NCI-H460 (cell line): Measurements from ENCODE around the gene TEX26. TPM values are rescaled to one million over a fixed set of nuclear protein-coding genes. Genes with fewer than 3 reads are reported as not detected.
A peak's percentile ranks its signal among the peaks of the same experiment; 100 is the strongest.

Source experiments
- DNase-seq: peaks from one replicate; pipeline ENCODE4 v3.0.0-alpha.2; 2016; ENCODE audit warnings: low read depth; ENCODE audit errors: extremely low read depth
- polyA plus RNA-seq: library from polyadenylated mRNA; depleted of rRNA; stranded (reverse); fragments of >200 nt; gene quantifications from 2 replicates; pipeline ENCODE4 v1.2.3, GENCODE V29; 2014; cell fraction: nucleus; rRNA removed
- total RNA-seq: library from RNA; depleted of rRNA; stranded (reverse); fragments of >200 nt; shearing (Covaris generic); gene quantifications from 2 replicates; pipeline ENCODE4 v1.2.3, GENCODE V29; 2014; rRNA removed

Gene TEX26
- not detected in 2 replicates for total RNA-seq
- not detected in 2 replicates for polyA plus RNA-seq

- no peak for DNase-seq
Measured at GRCh38 chr13:30932481-30933353, at the start of gene TEX26. TEX26 (plus strand) TSS chr13:30932656; CDS start chr13:30932716, 60 bp downstream.

DNA sequence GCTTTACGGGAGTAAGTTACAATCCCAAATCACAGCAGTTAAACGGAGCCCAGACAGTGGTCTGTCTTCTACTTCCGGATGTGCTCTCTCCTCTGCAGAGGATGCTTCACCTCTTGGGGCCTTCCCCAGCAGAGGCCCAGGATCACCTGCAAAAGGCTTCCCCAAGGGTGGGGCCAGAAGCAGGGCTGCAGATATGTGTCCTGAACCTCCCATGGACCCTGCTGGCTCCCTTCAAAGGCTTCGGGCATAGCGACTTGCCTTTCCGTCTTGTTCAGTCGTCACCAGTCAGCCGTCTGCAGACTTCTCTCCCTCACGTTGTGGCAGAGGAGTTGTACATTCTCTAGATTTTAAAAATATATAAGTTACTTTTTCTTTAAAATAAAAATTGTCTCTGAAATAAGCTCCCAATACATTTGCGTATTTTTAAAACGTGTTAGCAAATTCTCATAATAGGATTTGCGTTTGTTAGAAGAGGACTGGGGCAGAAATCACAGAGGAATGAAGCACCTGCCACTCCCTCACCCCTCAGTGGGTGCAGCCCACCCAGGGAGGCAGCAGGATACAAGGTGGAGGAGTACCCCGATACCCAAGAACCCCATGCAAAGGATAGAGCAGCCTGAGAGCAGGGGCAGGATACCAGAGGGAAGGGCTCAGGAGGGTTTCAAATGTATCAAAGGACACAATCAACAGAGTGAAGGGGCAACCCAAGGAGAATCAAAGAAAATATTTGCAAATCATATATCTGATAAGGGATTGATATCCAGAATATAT lies 49.3 kb upstream of the TEX26 start:
- DNase-seq: no peak

DNA sequence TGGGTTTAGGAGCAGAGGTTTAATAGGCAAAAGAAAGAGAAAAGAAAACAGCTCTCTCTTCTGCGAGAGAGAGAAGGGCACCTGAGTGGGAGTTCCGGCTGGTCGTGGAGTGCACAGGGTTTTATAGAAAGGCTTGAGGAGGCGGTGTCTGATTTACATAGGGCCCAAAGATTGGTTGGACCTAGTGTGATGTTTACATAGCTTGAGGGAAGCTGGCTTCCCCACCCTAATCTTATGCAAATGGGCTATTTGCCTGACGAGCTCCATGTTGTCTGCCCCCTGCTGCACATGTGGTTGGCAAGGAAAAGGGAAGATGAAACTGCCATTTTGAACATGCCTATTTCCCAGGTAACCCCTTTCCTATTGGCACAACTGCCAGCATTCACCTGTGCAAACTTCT lies 47.9 kb upstream of the TEX26 start:
- DNase-seq: no peak

DNA sequence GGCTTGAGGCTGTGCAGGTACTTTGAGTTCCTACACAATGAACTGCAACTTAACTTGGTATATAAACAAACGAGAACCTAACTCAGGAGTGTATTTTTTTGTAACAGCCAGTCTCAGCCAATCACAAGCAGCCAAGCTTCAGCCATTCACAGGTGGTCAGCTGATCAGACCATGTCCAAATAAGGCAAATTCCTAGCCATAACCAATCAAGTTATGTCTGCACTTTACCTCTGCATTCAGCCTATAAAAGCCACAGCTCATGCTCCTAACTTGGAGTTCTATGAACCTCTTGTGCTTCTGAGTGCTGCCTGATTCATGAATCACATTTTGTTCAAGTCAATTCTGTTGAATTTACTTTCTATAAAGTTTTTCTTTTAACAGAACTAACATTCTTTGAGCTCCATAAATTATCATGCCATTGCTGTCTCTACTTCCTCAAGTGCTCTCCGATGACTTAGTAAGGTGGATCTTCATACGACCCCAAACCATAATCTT lies 43.2 kb upstream of the TEX26 start:
- no peak for DNase-seq

- DNase-seq: peak; percentile 26
Measured at GRCh38 chr13:30892966-30893365, 39.5 kb upstream of the TEX26 start.

GRCh38 chr13:30895773-30896172 lies 36.7 kb upstream of the TEX26 start:
- DNase-seq: no peak

DNA sequence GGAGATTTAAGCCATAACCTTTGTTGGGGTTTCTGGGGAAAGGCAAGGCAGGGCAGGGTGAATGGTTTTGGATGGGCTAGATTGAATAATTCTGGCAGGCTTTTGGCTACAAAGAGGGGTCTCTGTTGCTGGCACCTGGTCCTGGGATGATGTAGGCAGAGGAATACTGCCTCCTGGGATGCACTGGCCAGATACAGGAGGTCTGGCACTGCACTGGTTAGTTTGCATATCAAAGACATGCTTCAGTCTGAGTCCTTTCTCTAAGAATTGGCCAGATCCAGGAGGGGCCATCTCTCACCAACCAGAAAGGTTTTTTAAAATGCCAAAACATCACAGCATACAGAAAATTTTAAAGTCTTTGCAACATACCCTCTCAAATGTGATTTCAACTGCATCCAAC lies 34.4 kb upstream of the TEX26 start:
- DNase-seq: no peak

GRCh38 chr13:30898678-30899241 lies 33.7 kb upstream of the TEX26 start:
- no peak for DNase-seq

DNA sequence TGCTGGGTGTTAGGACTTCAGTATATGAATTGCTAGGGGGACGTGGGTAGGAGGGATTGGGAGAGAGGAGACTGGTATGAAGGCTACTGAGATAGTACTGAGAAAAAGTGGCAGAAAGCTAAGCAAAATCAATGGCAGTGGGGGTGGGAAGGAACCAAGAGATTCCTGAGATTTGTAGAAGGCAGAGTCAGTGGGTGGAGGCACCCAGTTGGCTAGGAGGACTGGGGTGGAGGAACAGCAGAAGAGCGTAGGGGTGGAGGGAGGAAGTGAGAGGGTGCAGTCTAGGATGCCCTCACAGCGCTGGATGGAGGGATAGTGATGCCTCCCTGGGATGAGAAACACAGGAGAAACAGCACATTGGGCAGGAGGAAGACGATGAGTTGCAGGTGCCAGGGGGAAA lies 32.0 kb upstream of the TEX26 start:
- DNase-seq: no peak

GRCh38 chr13:30900952-30901749 lies 31.3 kb upstream of the TEX26 start:
- DNase-seq: no peak

- no peak for DNase-seq
Measured at GRCh38 chr13:30904043-30904442, 28.4 kb upstream of the TEX26 start.

- no peak for DNase-seq
Measured at GRCh38 chr13:30905932-30906383, 26.5 kb upstream of the TEX26 start, which contains the start of gene MEDAG. MEDAG (plus strand) TSS chr13:30906271; CDS start chr13:30906516, 245 bp downstream.

GRCh38 chr13:30906411-30907051 lies 25.9 kb upstream of the TEX26 start:
- DNase-seq: no peak

- DNase-seq: no peak
Measured at GRCh38 chr13:30907121-30907861, 25.2 kb upstream of the TEX26 start.

DNA sequence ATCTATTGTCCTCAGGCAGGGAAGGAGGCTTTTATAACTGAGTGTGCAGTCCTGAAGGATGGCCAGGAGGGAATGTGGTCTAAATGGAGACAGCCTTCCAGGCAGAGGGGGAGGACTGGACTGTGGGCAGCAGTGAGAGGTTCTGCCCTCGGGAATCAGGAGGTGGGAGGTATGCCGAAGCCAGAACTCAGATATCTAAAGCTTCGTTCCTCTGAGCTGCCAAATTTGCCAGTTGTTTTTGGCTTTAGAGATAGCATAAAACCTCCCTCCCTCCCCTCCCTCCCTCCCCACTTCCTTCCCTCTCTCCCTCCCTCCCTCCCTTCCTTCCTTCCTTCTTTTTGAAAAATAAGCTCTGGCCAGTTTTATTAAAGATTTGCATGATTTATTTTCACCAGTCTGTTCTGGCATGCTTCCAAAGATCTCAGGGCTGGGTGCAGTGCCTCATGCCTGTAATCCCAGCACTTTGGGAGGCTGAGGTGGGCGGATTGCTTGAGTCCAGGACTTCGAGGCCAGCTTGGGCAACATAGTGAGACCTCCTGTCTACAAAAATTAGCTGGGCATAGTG lies 24.0 kb upstream of the TEX26 start:
- DNase-seq: no peak

- DNase-seq: no peak
Measured at GRCh38 chr13:30910676-30911075, 21.8 kb upstream of the TEX26 start.

DNA sequence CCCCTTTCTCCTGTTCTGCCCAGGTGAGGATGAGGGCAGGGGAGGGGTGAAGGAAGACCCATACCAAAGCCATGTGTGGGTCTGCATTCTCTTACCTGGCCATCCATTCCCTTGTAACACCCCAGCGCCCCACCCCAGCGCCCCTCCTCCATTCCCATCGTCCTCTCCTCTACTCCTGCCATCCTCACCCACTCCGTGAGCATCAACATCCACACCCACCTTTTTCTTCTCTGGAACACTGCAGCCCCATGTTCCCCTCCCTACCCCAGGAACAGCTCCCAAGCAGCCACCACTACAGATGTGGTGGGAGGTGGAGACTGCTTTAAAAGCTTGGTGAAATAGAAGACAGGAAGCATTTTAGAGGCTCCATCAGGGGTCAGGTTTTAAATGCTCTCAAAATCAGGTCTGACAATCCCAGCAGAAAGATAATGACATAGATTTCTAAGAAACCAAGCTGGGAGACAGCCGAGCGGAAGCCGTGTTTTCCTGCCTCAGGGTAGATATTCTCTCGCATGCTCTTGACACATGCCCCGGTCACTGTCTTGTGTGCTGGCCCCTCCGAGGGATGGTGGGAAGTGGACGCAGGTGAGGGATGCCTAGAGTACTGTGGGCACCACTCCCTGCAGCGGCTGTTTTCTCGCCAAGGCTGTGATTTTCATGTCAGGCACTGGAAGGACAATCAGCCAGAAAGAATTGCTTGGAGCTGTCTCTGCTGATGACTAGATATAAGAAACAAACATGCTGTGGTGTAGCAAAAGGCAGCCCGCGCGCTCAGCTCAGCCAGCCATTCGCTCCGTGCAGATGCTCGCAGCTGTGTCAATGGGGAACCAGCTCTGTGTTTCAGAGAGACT lies 16.5 kb upstream of the TEX26 start:
- DNase-seq: no peak

GRCh38 chr13:30916991-30917390 lies 15.5 kb upstream of the TEX26 start:
- no peak for DNase-seq
